IMR-90 (cell line): ENCODE data around the gene CMIP. TPM values are rescaled to one million over a fixed set of nuclear protein-coding genes. Genes with fewer than 3 reads are reported as not detected.

ENCODE experiments used
- ATAC-seq: fragments of 200-7000 bp; cut with Tn5 transposase; 2 replicates; pipeline ENCODE4 v1.9.1; 2020; ENCODE audit warnings: low read depth, mild to moderate bottlenecking, moderate library complexity
- BruUV-seq: library from RNA; stranded (reverse); fragments of 400-500 nt; replicated peaks from 2 replicates; lab custom pipeline; 2021; lab: Mats Ljungman, UMichigan
- CTCF ChIA-PET: fragments of 300-600 bp; formaldehyde crosslinking; extraction: SDS; loops from one replicate; lab custom pipeline; 2021; ENCODE audit warnings: antibody characterized with exemption; lab: Yijun Ruan, JAX
- POLR2A ChIA-PET: fragments of 300-600 bp; sonication (Branson Sonifier 250); formaldehyde crosslinking; loops from one replicate; lab custom pipeline; 2022; ENCODE audit warnings: antibody characterized with exemption; ENCODE audit not compliant: unreplicated experiment; lab: Charles Lee
- DNase-seq: peaks from one replicate; pipeline ENCODE4 v3.0.0; 2013
- H2AFZ ChIP-seq: replicated peaks from 2 replicates; pipeline ENCODE3; 2013; ENCODE audit warnings: low read length, mild to moderate bottlenecking; ENCODE audit not compliant: poor library complexity
- H2AK5ac ChIP-seq: 2 replicates; pipeline ENCODE4 v1.6.1; 2013; ENCODE audit warnings: low read depth, low read length, inconsistent platforms
- H2AK9ac ChIP-seq: replicated peaks from 2 replicates; pipeline ENCODE3; 2013; ENCODE audit warnings: mild to moderate bottlenecking, low read depth, low read length, moderate library complexity; ENCODE audit not compliant: poor library complexity
- H2BK120ac ChIP-seq: 2 replicates; pipeline ENCODE4 v1.6.1; 2013; ENCODE audit warnings: low read depth, low read length, inconsistent platforms
- H2BK15ac ChIP-seq: 3 replicates; pipeline ENCODE4 v1.6.1; 2013; ENCODE audit warnings: low read depth, low read length, inconsistent platforms
- H2BK20ac ChIP-seq: 2 replicates; pipeline ENCODE4 v1.6.1; 2013; ENCODE audit warnings: low read depth, mild to moderate bottlenecking, inconsistent platforms, low read length, moderate library complexity
- H2BK5ac ChIP-seq: 2 replicates; pipeline ENCODE4 v1.6.1; 2013; ENCODE audit warnings: mild to moderate bottlenecking, low read depth, low read length, inconsistent platforms; ENCODE audit not compliant: poor library complexity, severe bottlenecking
- H3K14ac ChIP-seq: replicated peaks from 2 replicates; pipeline ENCODE4 v1.6.1; 2013; ENCODE audit warnings: low read depth, low read length, inconsistent platforms
- H3K18ac ChIP-seq: 2 replicates; pipeline ENCODE4 v1.6.1; 2013; ENCODE audit warnings: low read depth, low read length, control low read depth
- H3K23ac ChIP-seq: 2 replicates; pipeline ENCODE4 v1.6.1; 2013; ENCODE audit warnings: low read depth, low read length, inconsistent platforms
- H3K27ac ChIP-seq: 2 replicates; pipeline ENCODE4 v1.5.1; 2013; ENCODE audit warnings: mild to moderate bottlenecking, control low read depth, low read length; ENCODE audit not compliant: insufficient read depth
- H3K27me3 ChIP-seq: 2 replicates; pipeline ENCODE4 v1.6.1; 2013; ENCODE audit warnings: low read length; ENCODE audit not compliant: control insufficient read depth, insufficient read depth
- H3K36me3 ChIP-seq: 2 replicates; pipeline ENCODE4 v1.6.1; 2013; ENCODE audit warnings: low read length, mixed read lengths; ENCODE audit not compliant: control insufficient read depth, insufficient read depth
- H3K4ac ChIP-seq: 2 replicates; pipeline ENCODE4 v1.6.1; 2013; ENCODE audit warnings: low read depth, low read length, inconsistent platforms
- H3K4me1 ChIP-seq: 2 replicates; pipeline ENCODE4 v1.6.1; 2013; ENCODE audit warnings: low read length, mixed read lengths; ENCODE audit not compliant: control insufficient read depth, insufficient read depth
- H3K4me2 ChIP-seq: 2 replicates; pipeline ENCODE4 v1.6.1; 2013; ENCODE audit warnings: low read depth, mild to moderate bottlenecking, control low read depth, low read length, moderate library complexity
- H3K4me3 ChIP-seq: 2 replicates; pipeline ENCODE4 v1.5.1; 2013; ENCODE audit warnings: low read depth, mild to moderate bottlenecking, control low read depth, low read length, moderate library complexity; ENCODE audit not compliant: insufficient read depth
- H3K56ac ChIP-seq: 2 replicates; pipeline ENCODE4 v1.6.1; 2013; ENCODE audit warnings: low read length, inconsistent platforms; ENCODE audit not compliant: insufficient read depth; ENCODE audit errors: extremely low read depth
- H3K79me1 ChIP-seq, 2 experiments: 2 replicates each; pipeline ENCODE4 v1.6.1; 2013; ENCODE audit warnings: low read length in 2 of 2, inconsistent platforms in 1 of 2, low read depth in 1 of 2
- H3K9ac ChIP-seq: 2 replicates; pipeline ENCODE4 v1.6.1; 2013; ENCODE audit warnings: low read depth, low read length, control low read depth
- H3K9me1 ChIP-seq: 2 replicates; pipeline ENCODE4 v1.6.1; 2013; ENCODE audit warnings: low read length, inconsistent platforms; ENCODE audit not compliant: insufficient read depth
- H3K9me3 ChIP-seq: 2 replicates; pipeline ENCODE4 v1.6.1; 2013; ENCODE audit warnings: low read length; ENCODE audit not compliant: control insufficient read depth, insufficient read depth
- H4K20me1 ChIP-seq: 2 replicates; pipeline ENCODE4 v1.6.1; 2013; ENCODE audit warnings: low read length, inconsistent platforms; ENCODE audit not compliant: insufficient read depth
- H4K5ac ChIP-seq: 2 replicates; pipeline ENCODE4 v1.6.1; 2013; ENCODE audit warnings: mild to moderate bottlenecking, low read depth, low read length, control low read depth
- H4K8ac ChIP-seq, 2 experiments: 2 replicates each; pipeline ENCODE4 v1.6.1; 2013; ENCODE audit warnings: low read depth in 2 of 2, low read length in 2 of 2, control low read depth in 1 of 2, inconsistent platforms in 1 of 2
- H4K91ac ChIP-seq: 2 replicates; pipeline ENCODE4 v1.6.1; 2013; ENCODE audit warnings: low read depth, low read length, inconsistent platforms; ENCODE audit not compliant: insufficient read depth
- BHLHE40 ChIP-seq: fragments of 150-350 bp; IDR thresholded peaks from 2 replicates; pipeline ENCODE4 v1.6.1; 2016; ENCODE audit warnings: mild to moderate bottlenecking, low read depth, low read length
- CEBPB ChIP-seq: IDR thresholded peaks from 2 replicates; pipeline ENCODE4 v1.6.1; 2012; ENCODE audit warnings: low read depth, low read length, improper control_type of control experiment
- MAFK ChIP-seq: IDR thresholded peaks from 2 replicates; pipeline ENCODE4 v1.6.1; 2012; ENCODE audit warnings: low read depth, low read length, improper control_type of control experiment
- POLR2A ChIP-seq: IDR thresholded peaks from 2 replicates; pipeline ENCODE4 v1.6.1; 2012; ENCODE audit warnings: mild to moderate bottlenecking, low read depth, low read length
- RAD21 ChIP-seq: IDR thresholded peaks from 2 replicates; pipeline ENCODE4 v1.6.1; 2012; ENCODE audit warnings: low read length, improper control_type of control experiment
- RCOR1 ChIP-seq: IDR thresholded peaks from 2 replicates; pipeline ENCODE4 v1.6.1; 2012; ENCODE audit warnings: mild to moderate bottlenecking, low read length, improper control_type of control experiment; ENCODE audit not compliant: insufficient replicate concordance
- RFX5 ChIP-seq: IDR thresholded peaks from 2 replicates; pipeline ENCODE4 v1.8.0; 2012; ENCODE audit warnings: low read depth, mild to moderate bottlenecking, low read length, moderate library complexity
- WGBS, 2 experiments: methylation state at CpG; one replicate each; pipeline versions ENCODE4 v1.1.5 to v1.1.7; 2013; ENCODE audit warnings: missing lambda C conversion rate in 2 of 2; ENCODE audit not compliant: insufficient read length in 1 of 2; ENCODE audit errors: extremely low coverage in 2 of 2; 5-methylcytosine and 5-hydroxymethylcytosine counted together
- dilution Hi-C: fragments of 300-500 bp; cut with HindIII; formaldehyde crosslinking; loops from one replicate; pipeline ENCODE4 v1.14.3; 2018; ENCODE audit warnings: low sequenced_read_pairs; ENCODE audit not compliant: unreplicated experiment
- in situ Hi-C: fragments of 300-500 bp; cut with MboI; formaldehyde crosslinking; loops from 3 replicates; pipeline ENCODE4 v1.14.3; 2019; ENCODE audit warnings: low sequenced_read_pairs, inconsistent platforms, mixed read lengths
- intact Hi-C: fragments of 100-400 bp; cut with micrococcal nuclease; formaldehyde crosslinking; loops from 2 replicates; pipeline ENCODE4 v1.10.0; 2022
- polyA plus RNA-seq, 3 experiments: library from polyadenylated mRNA; depleted of rRNA; stranded (reverse); fragments of >200 nt; gene quantifications; 2 replicates each; pipeline ENCODE4 v1.2.3, GENCODE V29; 2012; ENCODE audit warnings: low replicate concordance in 1 of 3
- total RNA-seq: library from RNA; depleted of rRNA; stranded (reverse); fragments of >200 nt; gene quantifications from 2 replicates; pipeline ENCODE4 v1.2.3, GENCODE V29; 2012
- TF ChIP-seq, protein P1 (sequence below): fragments of 150-350 bp; IDR thresholded peaks from 2 replicates; pipeline ENCODE4 v1.6.1; 2017; ENCODE audit warnings: mild to moderate bottlenecking, antibody characterized with exemption, low read length, low read depth
- TF ChIP-seq, protein P2 (sequence below): conservative IDR thresholded peaks from 2 replicates; pipeline ENCODE4 v1.5.1; 2012; ENCODE audit warnings: mild to moderate bottlenecking, low read depth, low read length, improper control_type of control experiment

CMIP gene
- total and polyA plus RNA-seq, 2 of the 4 experiments (the other 2 are of a cell fraction), result 3.2 to 11.6 TPM

DNA sequence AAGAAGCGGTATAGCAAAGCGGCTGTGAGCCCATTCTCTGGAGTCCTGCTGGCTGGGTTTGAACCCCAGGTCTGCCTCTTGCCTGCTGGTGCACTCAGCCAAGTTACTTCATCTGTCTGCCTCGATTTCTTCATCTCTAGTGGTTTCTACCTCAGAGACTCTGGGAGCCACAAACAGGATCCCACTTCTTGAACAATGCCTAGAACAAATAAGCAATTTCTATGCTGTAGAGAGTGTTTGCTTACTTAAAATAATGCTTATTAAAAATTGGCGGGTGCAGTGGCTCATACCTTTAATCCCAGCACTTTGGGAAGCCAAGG is 75.5 kb downstream of the CMIP start:
- ChIA-PET CTCF (no interaction called here), POLR2A (no interaction called here)
- no peak overlapping the region for H3K27ac ChIP-seq
- no peak overlapping the region for H2AK5ac ChIP-seq
- ATAC-seq (no peak), DNase-seq (no peak)
- BruUV-seq, result no TSS peak
- peaks cover 32% of the 10 kb centered on the region for H4K20me1 ChIP-seq
- H2BK5ac ChIP-seq, result no peak overlapping the region
- no peak overlapping the region for H2BK120ac ChIP-seq
- H3K79me1 ChIP-seq, result peaks cover 35 to 57% of the 10 kb centered on the region in 2 experiments
- in situ Hi-C loops, result no loop called here
- no peak overlapping the region for H2BK20ac ChIP-seq
- H3K4me2 ChIP-seq, result no peak overlapping the region
- peaks cover 4% of the 10 kb centered on the region; the same call in 1 of the 2 replicates for H3K36me3 ChIP-seq
- peaks cover 10% of the 10 kb centered on the region for H3K9me1 ChIP-seq
- no peaks in the 10 kb centered on the region for H3K9me3 ChIP-seq
- no peak overlapping the region for H2AFZ ChIP-seq
- no peak overlapping the region for H2AK9ac ChIP-seq
- H3K14ac ChIP-seq, result no peak overlapping the region
- H4K5ac ChIP-seq, result no peak overlapping the region
- H3K4ac ChIP-seq, result no peak overlapping the region
- no peaks in the 10 kb centered on the region for H3K27me3 ChIP-seq
- 100% methylated on average over 2 of the region's 4 CpGs; no CpG with 5 or more reads in 1 of the 2 experiments for WGBS, 2 experiments
- no peak for TF ChIP-seq RAD21
- TF ChIP-seq, protein P1, sequence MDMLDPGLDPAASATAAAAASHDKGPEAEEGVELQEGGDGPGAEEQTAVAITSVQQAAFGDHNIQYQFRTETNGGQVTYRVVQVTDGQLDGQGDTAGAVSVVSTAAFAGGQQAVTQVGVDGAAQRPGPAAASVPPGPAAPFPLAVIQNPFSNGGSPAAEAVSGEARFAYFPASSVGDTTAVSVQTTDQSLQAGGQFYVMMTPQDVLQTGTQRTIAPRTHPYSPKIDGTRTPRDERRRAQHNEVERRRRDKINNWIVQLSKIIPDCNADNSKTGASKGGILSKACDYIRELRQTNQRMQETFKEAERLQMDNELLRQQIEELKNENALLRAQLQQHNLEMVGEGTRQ, result no peak
- no peak for TF ChIP-seq CEBPB
- no peak for TF ChIP-seq RCOR1
- no peak for TF ChIP-seq MAFK
- TF ChIP-seq, protein P2, sequence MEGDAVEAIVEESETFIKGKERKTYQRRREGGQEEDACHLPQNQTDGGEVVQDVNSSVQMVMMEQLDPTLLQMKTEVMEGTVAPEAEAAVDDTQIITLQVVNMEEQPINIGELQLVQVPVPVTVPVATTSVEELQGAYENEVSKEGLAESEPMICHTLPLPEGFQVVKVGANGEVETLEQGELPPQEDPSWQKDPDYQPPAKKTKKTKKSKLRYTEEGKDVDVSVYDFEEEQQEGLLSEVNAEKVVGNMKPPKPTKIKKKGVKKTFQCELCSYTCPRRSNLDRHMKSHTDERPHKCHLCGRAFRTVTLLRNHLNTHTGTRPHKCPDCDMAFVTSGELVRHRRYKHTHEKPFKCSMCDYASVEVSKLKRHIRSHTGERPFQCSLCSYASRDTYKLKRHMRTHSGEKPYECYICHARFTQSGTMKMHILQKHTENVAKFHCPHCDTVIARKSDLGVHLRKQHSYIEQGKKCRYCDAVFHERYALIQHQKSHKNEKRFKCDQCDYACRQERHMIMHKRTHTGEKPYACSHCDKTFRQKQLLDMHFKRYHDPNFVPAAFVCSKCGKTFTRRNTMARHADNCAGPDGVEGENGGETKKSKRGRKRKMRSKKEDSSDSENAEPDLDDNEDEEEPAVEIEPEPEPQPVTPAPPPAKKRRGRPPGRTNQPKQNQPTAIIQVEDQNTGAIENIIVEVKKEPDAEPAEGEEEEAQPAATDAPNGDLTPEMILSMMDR, result no peak
- TF ChIP-seq POLR2A, result no peak
- TF ChIP-seq RFX5, result no peak
- no peak for TF ChIP-seq BHLHE40
- dilution Hi-C loops, result no loop called here
- H3K23ac ChIP-seq, result no peak overlapping the region
- H3K9ac ChIP-seq, result no peak overlapping the region
- no peak overlapping the region for H2BK15ac ChIP-seq
- no peak overlapping the region for H4K91ac ChIP-seq
- H3K56ac ChIP-seq, result no peak overlapping the region
- H4K8ac ChIP-seq, result no peak overlapping the region
- H3K4me3 ChIP-seq, result no peak overlapping the region
- peaks cover 7% of the 10 kb centered on the region for H3K4me1 ChIP-seq
- intact Hi-C loops, result no loop called here
- no peak overlapping the region for H3K18ac ChIP-seq
